Measurements from ENCODE around the gene COMMD10. TPM values are rescaled to one million over a fixed set of nuclear protein-coding genes. Genes with fewer than 3 reads are reported as not detected.

The COMMD10 gene
- total and polyA plus RNA-seq, 2 of the 8 experiments (the other 6 are each of a cell fraction or from before 2014, with no cell fraction given): 16.5 to 43.4 TPM

DNA sequence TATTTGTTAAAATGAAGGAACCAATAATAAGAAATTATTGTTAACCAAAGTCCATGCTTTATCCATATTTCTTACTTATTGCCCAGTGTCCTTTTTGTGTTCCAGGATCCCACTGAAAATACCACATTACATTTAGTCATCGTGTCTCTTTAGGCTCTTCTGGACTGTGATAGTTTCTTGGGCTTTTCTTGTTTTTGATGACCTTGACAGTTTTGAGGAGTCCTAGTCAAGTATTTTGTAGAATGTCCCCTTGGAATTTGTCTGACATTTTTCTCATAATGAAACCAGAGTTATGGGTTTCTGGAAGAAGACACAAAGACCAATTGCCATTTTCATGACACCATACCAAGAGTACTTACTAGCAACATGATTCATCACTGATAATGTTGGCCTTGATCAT lies 13.6 kb upstream of the COMMD10 start (continued):
- TF ChIP-seq, protein P1, sequence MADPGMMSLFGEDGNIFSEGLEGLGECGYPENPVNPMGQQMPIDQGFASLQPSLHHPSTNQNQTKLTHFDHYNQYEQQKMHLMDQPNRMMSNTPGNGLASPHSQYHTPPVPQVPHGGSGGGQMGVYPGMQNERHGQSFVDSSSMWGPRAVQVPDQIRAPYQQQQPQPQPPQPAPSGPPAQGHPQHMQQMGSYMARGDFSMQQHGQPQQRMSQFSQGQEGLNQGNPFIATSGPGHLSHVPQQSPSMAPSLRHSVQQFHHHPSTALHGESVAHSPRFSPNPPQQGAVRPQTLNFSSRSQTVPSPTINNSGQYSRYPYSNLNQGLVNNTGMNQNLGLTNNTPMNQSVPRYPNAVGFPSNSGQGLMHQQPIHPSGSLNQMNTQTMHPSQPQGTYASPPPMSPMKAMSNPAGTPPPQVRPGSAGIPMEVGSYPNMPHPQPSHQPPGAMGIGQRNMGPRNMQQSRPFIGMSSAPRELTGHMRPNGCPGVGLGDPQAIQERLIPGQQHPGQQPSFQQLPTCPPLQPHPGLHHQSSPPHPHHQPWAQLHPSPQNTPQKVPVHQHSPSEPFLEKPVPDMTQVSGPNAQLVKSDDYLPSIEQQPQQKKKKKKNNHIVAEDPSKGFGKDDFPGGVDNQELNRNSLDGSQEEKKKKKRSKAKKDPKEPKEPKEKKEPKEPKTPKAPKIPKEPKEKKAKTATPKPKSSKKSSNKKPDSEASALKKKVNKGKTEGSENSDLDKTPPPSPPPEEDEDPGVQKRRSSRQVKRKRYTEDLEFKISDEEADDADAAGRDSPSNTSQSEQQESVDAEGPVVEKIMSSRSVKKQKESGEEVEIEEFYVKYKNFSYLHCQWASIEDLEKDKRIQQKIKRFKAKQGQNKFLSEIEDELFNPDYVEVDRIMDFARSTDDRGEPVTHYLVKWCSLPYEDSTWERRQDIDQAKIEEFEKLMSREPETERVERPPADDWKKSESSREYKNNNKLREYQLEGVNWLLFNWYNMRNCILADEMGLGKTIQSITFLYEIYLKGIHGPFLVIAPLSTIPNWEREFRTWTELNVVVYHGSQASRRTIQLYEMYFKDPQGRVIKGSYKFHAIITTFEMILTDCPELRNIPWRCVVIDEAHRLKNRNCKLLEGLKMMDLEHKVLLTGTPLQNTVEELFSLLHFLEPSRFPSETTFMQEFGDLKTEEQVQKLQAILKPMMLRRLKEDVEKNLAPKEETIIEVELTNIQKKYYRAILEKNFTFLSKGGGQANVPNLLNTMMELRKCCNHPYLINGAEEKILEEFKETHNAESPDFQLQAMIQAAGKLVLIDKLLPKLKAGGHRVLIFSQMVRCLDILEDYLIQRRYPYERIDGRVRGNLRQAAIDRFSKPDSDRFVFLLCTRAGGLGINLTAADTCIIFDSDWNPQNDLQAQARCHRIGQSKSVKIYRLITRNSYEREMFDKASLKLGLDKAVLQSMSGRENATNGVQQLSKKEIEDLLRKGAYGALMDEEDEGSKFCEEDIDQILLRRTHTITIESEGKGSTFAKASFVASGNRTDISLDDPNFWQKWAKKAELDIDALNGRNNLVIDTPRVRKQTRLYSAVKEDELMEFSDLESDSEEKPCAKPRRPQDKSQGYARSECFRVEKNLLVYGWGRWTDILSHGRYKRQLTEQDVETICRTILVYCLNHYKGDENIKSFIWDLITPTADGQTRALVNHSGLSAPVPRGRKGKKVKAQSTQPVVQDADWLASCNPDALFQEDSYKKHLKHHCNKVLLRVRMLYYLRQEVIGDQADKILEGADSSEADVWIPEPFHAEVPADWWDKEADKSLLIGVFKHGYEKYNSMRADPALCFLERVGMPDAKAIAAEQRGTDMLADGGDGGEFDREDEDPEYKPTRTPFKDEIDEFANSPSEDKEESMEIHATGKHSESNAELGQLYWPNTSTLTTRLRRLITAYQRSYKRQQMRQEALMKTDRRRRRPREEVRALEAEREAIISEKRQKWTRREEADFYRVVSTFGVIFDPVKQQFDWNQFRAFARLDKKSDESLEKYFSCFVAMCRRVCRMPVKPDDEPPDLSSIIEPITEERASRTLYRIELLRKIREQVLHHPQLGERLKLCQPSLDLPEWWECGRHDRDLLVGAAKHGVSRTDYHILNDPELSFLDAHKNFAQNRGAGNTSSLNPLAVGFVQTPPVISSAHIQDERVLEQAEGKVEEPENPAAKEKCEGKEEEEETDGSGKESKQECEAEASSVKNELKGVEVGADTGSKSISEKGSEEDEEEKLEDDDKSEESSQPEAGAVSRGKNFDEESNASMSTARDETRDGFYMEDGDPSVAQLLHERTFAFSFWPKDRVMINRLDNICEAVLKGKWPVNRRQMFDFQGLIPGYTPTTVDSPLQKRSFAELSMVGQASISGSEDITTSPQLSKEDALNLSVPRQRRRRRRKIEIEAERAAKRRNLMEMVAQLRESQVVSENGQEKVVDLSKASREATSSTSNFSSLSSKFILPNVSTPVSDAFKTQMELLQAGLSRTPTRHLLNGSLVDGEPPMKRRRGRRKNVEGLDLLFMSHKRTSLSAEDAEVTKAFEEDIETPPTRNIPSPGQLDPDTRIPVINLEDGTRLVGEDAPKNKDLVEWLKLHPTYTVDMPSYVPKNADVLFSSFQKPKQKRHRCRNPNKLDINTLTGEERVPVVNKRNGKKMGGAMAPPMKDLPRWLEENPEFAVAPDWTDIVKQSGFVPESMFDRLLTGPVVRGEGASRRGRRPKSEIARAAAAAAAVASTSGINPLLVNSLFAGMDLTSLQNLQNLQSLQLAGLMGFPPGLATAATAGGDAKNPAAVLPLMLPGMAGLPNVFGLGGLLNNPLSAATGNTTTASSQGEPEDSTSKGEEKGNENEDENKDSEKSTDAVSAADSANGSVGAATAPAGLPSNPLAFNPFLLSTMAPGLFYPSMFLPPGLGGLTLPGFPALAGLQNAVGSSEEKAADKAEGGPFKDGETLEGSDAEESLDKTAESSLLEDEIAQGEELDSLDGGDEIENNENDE (IDR thresholded peaks at IDR 0.05; ENCODE audit: insufficient replicate concordance, low read length): no peak
- TF ChIP-seq PHF8 (conservative IDR thresholded peaks at IDR 0.05; ENCODE audit: low read depth, low read length) (no peak), RBBP5 (IDR thresholded peaks at IDR 0.05; ENCODE audit: borderline replicate concordance, low read depth, low read length) (no peak), ZNF274 (IDR thresholded peaks at IDR 0.05; ENCODE audit: borderline replicate concordance, extremely low read depth, low read length) (no peak), CTBP2 (IDR thresholded peaks at IDR 0.05; ENCODE audit: borderline replicate concordance, insufficient read depth, insufficient read length, low read length) (no peak), CEBPB (IDR thresholded peaks at IDR 0.05; ENCODE audit: low read depth, low read length) (no peak), RFX5 (IDR thresholded peaks at IDR 0.05; ENCODE audit: borderline replicate concordance, low read depth, low read length) (no peak), KDM4A (IDR thresholded peaks at IDR 0.05; ENCODE audit: low read depth, low read length, severe bottlenecking) (no peak)

Measured in H1 (cell line).